ENCODE results near the gene UNC79. TPM values are rescaled to one million over a fixed set of nuclear protein-coding genes. Genes with fewer than 3 reads are reported as not detected.

UNC79 gene
- total RNA-seq, 1 donor from 2014 or later, result 2.6 TPM

DNA sequence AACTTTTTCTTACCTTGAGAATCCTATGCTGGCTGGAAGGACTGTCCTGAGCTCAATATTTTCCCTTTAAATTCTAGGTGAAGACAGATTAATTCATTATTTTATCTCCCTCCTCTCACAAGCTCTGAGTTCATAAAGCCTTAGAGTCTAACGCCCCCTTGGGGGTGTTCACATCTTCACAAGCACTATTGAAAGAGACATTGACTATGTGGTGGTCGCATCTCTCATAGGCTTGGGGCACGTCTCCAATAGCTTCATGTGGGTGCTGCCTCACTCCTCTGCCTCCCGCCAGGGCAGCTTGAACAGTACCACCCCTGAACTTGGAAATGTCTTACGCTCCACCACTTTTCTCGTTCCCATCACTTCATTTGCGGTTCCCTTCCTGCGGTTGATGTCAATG is 106.2 kb downstream of the UNC79 start:
- no peaks in the 10 kb centered on the region for H3K4me1 Mint-ChIP-seq (ENCODE audit: low read depth)
- peaks cover 3% of the 10 kb centered on the region for H3K9me3 Mint-ChIP-seq (ENCODE audit: low read depth)
- DNase-seq (ENCODE audit: low spot score, unreplicated experiment), result no peak
- TF ChIP-seq, protein P1, sequence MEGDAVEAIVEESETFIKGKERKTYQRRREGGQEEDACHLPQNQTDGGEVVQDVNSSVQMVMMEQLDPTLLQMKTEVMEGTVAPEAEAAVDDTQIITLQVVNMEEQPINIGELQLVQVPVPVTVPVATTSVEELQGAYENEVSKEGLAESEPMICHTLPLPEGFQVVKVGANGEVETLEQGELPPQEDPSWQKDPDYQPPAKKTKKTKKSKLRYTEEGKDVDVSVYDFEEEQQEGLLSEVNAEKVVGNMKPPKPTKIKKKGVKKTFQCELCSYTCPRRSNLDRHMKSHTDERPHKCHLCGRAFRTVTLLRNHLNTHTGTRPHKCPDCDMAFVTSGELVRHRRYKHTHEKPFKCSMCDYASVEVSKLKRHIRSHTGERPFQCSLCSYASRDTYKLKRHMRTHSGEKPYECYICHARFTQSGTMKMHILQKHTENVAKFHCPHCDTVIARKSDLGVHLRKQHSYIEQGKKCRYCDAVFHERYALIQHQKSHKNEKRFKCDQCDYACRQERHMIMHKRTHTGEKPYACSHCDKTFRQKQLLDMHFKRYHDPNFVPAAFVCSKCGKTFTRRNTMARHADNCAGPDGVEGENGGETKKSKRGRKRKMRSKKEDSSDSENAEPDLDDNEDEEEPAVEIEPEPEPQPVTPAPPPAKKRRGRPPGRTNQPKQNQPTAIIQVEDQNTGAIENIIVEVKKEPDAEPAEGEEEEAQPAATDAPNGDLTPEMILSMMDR (IDR thresholded peaks at IDR 0.05; ENCODE audit: unreplicated experiment), result peak; percentile 42
- no peak overlapping the region for H3K27ac Mint-ChIP-seq
- H3K36me3 Mint-ChIP-seq (ENCODE audit: insufficient read depth), result no peaks in the 10 kb centered on the region
- no peak overlapping the region for H3K4me3 Mint-ChIP-seq (ENCODE audit: low read depth)
- H3K27me3 Mint-ChIP-seq, result peaks cover 3% of the 10 kb centered on the region

DNA sequence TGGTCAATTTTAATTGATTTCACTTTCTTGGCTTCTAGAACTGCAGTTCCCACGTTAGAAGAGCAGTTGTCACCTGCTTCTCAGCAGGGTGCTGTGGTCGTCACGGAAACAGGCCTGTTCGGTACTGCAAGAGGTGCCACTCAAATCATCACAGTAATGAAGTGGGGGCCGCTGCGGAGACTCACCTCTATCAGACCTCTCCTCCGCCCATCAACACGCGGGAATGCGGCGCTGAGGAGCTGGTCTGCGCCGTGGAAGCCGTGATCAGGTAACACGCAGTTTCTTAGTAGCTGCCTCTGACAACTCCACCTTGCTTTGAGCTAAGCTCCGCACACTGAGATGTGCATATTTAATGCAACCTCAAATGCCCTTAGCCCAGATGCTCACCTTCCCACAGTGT is 107.2 kb downstream of the UNC79 start:
- no peaks in the 10 kb centered on the region for H3K36me3 Mint-ChIP-seq (ENCODE audit: insufficient read depth)
- H3K27me3 Mint-ChIP-seq, result peaks cover 3% of the 10 kb centered on the region

DNA sequence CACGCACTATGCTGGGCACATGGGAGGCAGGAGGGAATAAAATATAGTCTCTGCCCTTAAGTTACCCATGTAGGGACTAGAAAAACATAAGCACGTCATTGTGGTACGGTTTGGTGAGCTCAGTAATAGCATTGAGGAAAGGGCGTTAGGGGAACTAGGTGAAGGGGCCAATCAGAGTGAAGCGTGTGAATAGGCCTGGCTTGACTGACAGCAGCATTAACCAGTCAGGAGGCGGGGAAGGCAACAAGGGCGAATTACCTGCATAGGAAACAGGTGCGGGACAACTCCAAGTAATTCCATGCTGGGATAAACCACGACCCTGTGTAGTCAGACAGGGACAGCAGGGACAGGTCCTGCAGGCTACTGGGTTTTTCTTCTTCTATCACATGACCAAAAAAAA is 107.7 kb downstream of the UNC79 start:
- Mint-ChIP-seq H3K4me1 (ENCODE audit: low read depth) (no peaks in the 10 kb centered on the region), H3K27ac (no peak overlapping the region), H3K9me3 (ENCODE audit: low read depth) (peaks cover 3% of the 10 kb centered on the region), H3K4me3 (ENCODE audit: low read depth) (no peak overlapping the region), H3K27me3 (peaks cover 3% of the 10 kb centered on the region), H3K36me3 (ENCODE audit: insufficient read depth) (no peaks in the 10 kb centered on the region)
- TF ChIP-seq, protein P1 (IDR thresholded peaks at IDR 0.05; ENCODE audit: unreplicated experiment), result no peak
- no peak for DNase-seq (ENCODE audit: low spot score, unreplicated experiment)

More for the DNA sequence above, 107.2 kb downstream of the UNC79 start:
- H3K4me1 Mint-ChIP-seq (ENCODE audit: low read depth), result no peaks in the 10 kb centered on the region
- peaks cover 3% of the 10 kb centered on the region for H3K9me3 Mint-ChIP-seq (ENCODE audit: low read depth)
- no peak overlapping the region for H3K27ac Mint-ChIP-seq
- no peak for DNase-seq (ENCODE audit: low spot score, unreplicated experiment)
- H3K4me3 Mint-ChIP-seq (ENCODE audit: low read depth), result no peak overlapping the region
- TF ChIP-seq, protein P1 (IDR thresholded peaks at IDR 0.05; ENCODE audit: unreplicated experiment), result no peak

DNA sequence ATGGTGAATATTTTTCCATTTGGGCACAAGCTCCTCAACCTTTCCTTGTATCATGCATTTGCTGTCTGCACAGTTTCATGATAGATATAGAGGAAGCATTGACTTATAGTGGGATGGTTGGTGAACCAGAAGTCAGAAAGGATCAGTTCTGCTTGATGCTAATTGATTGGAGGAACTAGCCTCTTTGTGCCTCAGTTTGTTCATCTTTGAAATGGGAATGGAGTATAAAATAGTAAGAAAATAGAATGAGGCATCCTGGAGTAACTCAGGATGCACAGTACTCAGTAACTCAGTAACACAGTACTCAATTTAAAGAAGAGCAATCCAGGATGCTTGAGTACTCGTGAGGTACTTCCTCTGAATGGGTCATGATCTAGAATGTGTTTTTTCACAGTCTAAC is 109.5 kb downstream of the UNC79 start:
- TF ChIP-seq, protein P1 (IDR thresholded peaks at IDR 0.05; ENCODE audit: unreplicated experiment), result no peak
- Mint-ChIP-seq H3K4me3 (ENCODE audit: low read depth) (no peak overlapping the region), H3K27ac (no peak overlapping the region), H3K36me3 (ENCODE audit: insufficient read depth) (no peaks in the 10 kb centered on the region), H3K9me3 (ENCODE audit: low read depth) (peaks cover 3% of the 10 kb centered on the region), H3K27me3 (peaks cover 3% of the 10 kb centered on the region), H3K4me1 (ENCODE audit: low read depth) (no peaks in the 10 kb centered on the region)
- DNase-seq (ENCODE audit: low spot score, unreplicated experiment), result no peak

DNA sequence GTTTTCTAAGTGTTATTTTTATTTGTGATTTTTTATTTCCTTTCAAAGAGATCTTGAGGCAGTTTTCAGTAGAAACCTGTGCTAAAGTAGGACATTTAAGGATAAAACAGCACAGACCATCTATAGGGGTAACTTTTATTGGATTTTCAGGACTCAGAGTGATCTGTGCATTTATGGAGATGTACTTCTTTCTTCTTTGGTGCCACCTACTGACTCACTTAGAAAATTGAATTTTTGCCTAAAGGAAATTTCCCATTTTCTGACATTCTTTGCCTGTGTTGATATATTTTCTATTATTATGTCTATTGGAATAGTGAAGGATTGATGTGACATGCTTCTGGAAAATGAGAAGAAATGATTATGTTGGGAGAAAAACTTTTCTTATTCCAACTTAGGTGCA is 113.0 kb downstream of the UNC79 start:
- Mint-ChIP-seq H3K4me3 (ENCODE audit: low read depth) (no peak overlapping the region), H3K27me3 (peaks cover 4% of the 10 kb centered on the region), H3K36me3 (ENCODE audit: insufficient read depth) (no peaks in the 10 kb centered on the region), H3K9me3 (ENCODE audit: low read depth) (no peaks in the 10 kb centered on the region), H3K27ac (no peak overlapping the region), H3K4me1 (ENCODE audit: low read depth) (no peaks in the 10 kb centered on the region)
- no peak for DNase-seq (ENCODE audit: low spot score, unreplicated experiment)
- TF ChIP-seq, protein P1 (IDR thresholded peaks at IDR 0.05; ENCODE audit: unreplicated experiment), result peak; percentile 56

All from progenitor cell of endocrine pancreas (in vitro differentiated cells).